HG03045 (cell line): Measurements from ENCODE around the gene PDGFA.

Source experiments
- ATAC-seq: cut with Tn5 transposase; IDR thresholded peaks from one replicate; pipeline ENCODE4 v1.9.1; 2021; ENCODE audit warnings: mild to moderate bottlenecking, moderate library complexity; ENCODE audit not compliant: unreplicated experiment

PDGFA gene

DNA sequence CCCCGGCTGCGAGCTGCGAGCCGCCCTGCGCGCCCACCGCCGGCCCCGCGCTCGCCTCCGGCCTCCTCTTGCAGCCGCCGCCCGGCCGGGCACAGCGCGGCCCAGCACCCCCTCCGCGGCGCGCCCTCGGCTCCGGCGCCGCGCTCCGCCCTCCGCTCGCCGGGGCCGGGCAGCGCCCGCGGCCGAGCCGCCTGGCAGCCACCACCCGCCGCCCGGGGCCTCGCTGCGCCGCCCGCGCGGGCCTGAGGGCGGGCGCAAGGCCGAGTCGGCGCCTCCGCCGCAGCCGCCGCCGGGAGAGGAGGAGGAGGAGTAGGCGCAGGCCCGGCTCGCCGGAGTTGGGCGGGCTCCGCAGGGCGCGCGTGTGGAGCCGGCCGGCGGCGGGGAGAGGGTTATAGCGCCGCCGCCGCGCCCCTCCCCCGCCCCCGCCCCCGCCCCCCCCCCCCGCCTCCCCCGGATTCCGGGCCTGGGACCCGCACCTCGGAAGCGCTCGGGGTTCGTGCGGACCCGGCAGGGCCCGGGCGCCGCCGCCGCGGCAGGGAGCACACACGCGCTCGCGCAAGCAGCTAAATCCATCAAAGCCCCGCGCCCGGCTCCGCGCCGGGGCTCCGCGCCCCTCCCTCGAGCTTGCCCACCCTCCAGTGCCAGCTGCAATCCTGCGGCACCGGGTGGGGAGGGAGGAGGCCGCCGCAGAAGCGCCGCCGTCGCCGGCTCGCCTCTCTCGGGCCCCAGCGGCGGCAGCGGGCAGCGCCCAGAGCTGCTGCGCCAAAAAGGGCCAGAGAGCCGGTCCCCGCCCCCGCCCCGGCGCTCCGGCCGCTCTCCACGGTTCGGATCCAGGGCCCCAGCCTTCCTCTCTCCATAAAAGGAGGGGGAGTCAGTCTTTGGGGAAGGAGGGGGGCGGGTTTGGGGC, at the start of gene PDGFA:
PDGFA (minus strand) TSS at position 363 of the 907 bp plus-strand sequence. CDS start 845 bp downstream, outside the sequence.
- no peak for ATAC-seq

DNA sequence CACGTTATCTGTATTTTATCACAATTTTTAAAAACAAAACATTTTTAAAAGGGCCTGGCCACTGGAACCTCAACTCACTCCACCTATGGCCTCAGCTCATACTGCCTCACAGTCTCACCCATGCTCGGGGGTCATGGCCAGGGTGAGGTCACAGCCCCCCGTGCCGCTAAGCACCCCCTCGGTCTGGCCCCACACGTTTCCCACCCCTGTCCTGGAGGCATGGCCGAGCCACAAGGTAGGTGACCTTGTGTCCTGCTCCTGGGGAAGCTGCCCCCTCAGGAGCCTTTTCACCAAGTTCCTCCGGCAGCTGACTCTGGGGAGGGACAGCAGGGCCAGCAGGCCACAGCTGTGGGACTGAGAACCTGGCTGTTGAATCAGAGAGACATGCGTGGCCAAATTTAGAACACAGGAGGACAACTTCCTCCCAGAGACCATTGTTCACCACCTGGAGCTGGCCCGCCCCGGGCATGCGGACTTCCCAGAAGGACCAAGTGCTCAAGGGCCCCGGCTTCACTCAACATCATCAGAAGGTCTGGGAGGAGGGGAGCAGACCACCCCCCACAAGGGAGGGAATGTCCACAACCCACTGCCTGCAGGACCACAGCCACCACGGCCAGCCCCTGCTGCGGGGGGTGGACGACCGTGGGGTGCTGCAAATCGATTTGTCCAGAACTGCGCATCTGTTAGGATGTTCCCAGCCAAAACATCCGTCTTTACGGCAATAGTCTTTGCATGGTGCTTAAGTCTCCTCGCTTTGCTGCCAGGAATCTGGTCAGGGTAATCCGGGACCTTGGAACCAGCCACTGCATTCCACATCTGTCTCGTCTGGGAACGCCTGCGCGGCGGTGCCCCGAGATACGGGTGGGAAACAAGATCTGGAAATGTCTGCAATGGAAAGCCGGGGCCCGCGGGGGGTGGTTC, 48.6 kb upstream of the PDGFA start:
- ATAC-seq, result no peak

DNA sequence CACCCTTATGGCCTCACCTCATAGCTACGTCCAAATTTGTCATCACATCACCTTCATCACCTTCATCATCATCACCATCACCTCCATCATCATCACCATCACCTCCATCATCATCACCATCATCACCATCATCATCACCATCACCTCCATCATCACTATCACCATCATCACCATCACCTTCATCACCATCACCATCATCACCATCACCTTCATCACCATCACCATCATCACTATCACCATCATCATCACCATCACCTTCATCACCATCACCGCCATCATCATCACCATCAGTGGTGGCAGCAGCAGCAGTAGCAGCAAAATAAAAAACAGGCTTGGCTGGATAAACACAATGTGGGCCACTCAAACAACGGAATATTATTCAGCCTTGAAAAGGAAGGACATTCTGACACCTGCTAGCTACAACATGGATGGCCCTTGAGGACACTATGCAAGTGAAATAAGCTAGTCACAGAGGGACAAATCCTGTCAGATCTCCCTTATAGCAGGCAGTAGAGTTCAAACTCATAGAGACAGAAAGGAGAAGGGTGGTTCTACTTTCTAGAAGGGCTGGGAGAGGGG, 47.7 kb upstream of the PDGFA start:
- ATAC-seq, result no peak

DNA sequence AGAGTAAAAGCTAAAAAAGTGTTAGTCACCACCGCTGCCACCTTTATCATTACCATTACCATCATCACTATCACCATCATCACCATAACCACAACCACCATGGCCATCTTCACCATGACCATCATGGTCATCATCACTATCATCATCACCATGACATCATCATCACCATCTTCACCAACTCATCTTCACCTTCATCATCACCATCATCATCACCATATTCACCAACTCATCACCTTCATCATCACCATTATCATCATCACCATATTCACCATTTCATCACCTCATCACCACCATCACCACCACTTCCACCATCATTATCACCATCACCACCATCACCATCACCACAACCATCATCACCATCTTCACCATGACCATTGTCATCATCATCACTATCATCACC, 46.5 kb upstream of the PDGFA start:
- ATAC-seq, result no peak

DNA sequence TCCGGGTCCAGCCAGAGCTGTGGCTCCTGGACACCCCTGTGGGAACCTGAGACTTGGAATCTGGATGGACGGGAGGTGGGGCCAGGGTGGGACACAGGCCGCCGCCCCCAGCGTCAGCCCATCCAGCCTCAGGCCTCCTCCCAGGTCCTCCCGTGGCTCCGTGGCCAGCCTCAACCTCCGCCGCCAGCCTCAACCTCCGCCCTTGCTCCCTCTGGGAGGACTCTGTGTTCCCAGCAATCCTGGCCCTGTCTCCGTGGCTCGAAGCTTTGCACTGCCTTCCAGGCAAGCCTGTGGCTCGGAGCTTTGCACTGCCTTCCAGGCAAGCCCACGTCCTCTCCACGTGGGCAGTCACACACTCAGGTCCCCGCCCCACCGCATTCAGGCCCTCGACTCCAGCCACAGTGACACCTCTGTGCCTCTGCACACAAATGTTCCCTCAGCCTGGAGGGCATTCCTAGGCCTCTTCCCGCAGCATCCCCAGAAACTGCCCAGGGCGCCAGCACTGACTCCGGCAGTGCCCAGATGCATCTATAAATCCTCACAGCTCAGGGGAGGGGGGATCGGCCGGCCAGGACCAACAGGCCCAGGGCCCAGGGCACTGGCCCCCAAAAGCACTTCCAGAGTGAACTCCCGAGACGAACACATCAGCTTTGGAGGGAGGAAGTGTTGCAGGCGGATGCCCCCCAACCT, 44.7 kb upstream of the PDGFA start:
- ATAC-seq, result no peak

DNA sequence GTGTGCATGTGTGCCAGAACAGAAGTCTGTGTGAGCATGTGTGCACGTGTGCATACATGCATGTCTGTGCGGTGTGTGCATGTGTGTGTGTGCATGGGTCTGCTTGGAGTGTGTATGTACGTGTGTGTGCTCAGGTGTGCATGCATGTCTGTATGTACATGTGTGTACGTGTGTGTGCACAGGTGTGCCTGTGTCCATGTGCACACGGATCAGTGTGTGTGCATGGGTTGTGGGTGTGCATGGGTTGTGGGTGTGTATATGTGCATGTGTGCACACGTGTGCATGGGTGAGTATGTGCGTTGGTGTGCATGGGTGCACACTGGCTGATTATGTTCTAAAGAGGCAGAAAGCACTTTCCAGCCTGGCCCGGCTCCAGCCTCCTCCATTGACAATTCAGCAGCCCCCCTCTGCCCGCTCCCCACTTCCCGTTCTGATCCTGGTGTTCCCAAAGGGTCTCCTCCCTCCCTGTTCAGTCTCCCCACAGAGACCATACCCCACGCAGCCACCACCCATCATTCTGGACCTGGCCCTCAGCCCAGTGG, 44.1 kb upstream of the PDGFA start:
- ATAC-seq, result no peak

DNA sequence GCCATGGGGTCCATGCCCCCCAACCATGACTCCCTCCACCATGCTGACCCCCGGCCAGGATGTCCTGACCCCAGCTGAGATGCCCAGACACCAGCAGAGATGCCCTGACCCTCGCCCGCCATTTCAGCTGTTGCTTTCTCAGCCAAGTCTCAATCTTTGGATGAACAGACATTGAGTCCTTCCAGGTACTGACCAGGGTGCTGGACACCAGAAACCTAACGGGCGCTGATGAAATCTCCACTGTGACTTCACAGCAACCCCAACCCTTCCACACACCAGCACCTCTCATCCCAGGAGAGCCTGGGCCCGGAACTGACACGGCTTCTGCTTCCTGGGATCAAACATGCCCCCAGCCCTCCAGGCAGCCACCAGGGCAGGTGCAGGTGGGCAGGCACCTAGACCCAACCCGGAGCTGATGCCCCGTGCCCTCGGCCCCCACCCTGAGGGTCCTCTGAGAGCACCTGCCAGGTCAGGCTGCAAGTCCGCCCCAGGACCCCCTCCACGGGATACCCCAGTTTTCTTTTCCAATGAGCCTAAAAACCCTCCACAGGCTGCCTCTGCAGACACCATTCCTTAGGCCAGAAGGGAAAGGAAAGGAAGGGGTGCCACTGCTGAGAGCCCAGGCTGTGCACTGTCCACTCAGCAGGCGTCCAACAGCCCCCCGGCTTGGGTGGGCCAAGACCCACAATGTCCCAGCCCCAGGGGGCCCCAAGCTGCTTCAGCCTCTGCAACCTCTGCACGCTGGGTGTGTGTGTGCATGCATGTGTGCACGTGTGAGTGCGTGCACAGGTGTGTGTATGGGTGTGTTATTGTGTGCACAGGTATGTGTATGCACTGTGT, 43.4 kb upstream of the PDGFA start:
- ATAC-seq, result no peak

DNA sequence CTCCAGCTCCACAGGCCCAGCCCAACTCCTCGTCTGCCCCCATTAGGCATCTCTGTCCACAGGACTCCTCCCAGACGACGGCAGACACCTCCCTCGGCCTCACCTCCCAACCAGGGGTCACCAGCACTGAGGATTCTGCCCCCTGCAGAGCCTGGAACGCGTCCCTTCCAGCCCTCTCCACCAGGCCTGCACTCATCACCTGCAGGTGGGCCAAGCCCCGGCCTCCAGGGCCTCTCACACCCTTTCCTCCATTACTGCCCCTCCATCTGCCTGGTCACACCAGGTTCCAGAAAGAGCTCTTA, 42.7 kb upstream of the PDGFA start:
- ATAC-seq, result no peak

DNA sequence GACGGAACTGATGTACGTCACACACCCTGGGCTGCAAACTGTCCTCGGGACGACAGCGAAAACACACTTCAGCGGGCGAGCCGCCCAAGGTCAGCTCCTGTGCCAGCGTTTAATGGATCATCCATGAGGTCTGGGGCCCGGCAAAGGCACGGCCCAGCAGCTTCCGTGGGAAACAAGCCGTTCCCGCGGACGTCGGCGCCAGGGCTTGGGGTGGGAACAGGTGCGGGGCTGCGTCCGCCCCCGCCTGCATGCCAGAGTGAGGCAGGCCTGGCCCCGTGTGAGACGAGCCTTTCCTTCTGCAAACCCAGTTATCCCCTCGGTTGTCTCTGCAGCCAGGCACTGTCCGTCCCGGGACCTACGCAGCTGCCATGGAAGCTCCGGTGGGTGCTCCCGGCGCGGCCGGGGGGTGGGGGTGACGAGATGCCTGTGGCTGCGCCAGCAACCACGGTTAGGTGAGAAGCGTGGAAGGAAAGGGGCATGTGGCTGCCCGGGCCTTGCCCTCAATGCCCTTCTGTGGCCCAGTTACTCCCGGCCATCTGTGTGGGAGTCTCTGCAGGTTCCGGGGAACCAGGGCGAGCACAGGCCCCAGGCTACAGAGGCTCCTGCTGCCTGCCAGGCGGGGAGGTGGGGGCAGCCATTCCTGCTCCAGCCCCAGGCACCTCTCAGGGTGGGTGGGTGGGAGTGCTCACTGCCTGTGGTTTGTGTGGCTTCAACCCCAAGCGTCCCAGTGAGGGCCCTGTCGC, 42.2 kb upstream of the PDGFA start:
- ATAC-seq, result no peak

DNA sequence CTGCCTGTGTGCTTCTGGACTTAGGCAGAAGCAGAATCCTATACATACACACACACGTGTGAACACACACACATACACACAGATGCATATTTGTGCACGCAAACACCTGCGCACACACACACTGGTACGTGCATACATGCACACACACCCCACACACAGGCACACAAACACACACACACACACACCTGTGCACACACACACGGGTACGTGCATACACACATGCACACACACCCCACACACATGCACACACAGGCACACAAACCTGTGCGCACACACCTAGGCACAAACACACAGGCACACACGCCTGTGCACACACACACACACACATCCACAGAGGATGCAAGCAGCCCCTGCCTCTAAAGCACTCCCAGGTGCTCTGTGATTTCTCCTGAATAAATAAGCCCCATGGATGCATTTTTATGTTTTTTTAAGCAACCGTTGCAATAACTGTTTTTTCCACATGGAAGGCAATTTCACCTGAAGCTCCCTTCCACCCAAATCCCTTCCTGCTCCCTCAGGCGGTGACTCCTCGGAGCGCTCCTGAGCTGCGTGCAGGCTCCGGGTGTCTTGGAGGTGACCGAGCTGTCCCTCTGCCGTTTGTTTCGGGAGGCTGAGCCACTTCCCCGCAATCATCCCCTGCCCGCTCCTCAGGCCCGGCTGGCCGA, 41.5 kb upstream of the PDGFA start:
- ATAC-seq, result no peak

DNA sequence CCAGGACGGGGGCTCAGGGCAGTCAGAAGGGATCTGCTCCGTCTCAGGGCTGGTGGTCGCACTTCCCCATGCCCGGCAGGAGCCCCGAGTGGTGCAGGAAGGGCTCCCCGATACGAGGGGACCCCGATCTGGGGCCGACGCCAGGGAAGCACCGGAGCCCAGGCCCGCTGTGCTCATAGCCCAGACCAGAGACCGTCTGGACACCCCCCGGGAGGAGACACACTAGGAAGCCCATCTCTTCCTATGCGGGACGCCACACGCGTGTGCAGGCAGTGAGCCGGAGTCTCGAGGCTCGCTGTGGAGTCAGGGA, 39.7 kb upstream of the PDGFA start:
- no peak for ATAC-seq

DNA sequence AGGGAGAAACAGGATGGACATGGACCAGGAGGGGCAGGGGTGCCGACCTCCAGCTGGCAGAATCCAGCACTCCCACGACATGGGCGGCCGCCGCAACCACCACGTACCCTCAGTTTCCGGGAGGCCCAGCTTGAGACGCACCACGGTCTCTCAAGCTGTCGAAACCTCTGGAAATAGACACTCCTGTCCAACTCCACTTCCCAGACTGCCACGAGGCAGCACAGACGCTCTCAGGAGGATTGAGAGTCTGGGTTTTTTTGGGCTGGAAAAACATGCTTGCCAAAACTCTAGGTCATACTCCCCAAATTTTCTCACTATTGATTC, 37.9 kb upstream of the PDGFA start:
- ATAC-seq, result no peak

DNA sequence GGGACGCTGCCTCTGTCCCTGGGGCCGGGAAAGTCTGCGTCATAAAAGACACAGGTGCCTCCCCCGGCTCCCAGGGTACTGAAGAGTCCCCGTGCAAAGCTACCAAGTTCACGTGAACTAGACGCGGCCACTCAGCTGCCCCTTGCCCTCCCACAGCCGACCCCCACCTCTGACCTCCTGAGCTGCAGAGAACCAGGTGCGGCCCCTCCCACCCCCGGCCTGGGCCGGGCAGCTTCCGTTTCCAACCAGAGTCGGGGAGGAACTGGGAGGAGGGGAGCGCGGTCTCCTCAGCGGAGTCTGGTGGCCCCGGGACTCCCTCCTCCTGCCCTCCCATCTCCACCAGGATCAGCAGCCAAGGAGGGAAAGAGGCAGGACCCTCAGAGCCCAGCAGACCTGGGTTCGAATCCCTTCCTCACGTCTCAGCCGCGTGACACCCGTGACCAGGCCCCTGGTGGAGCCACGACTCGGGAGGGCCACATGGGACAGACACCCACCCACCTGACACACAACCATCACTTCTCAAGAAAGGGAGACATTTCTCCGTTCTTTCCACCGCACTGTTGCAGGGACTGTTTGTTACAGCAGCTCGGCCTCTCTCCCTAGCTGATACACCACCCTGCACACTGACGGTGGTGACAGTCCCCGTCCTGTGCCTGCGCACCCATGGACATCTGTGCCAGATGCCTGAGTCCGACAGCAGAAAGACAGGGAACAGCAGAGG, 37.4 kb upstream of the PDGFA start:
- no peak for ATAC-seq

DNA sequence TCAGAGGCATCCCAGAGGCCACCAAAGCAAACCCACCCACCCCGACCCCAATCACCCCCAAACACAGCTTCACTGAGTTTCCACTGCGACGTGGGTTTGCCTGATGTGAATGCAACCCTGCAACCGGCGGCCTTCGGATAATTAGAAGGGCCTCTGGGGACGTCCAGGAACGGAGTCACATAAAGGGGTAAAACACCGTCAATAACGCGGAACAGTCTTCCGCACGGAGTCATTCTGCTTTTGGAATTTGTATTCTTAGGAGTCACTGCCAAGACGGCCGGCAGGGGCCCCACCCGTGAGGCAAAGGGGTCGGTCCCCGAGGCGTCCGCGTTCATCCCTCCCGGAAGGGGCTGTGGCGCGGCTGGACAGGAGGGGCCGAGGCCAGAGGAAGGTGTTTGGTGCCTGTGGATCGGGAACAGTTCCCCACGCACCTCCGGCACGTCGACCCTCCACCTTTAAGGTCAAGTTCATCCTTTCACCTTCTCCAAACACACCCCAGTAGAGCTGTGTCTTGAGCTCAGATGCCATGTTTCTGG, 36.7 kb upstream of the PDGFA start:
- no peak for ATAC-seq

DNA sequence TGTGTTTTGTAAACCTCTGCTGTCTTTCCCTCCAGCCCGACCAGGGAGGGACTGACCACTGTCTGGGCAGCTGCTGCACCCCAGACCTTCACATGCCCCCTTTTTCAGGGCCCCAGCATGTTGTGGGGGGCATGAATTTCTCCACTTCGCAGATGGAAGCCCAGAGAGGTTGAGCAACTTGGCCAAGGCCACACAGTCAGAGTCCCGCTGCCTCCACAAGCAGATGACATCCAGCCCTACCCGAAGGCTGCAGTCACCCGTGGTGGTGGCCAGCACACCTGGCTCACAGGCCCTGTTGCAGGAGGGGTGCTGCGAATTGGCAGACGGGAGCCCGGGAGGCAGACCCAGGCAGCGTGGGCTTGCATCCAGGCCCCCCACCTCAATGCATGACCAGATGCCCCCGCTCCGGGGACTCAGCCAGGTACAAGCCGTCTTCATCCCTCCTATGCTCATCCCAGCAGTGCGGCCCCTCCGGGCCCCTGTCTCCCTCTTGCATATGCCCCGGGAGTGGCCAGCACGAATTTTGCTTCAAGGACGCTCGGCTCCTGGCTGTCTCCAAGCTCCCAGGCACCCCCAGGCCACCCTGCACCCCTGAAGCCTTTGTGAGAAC, 36.0 kb upstream of the PDGFA start:
- no peak for ATAC-seq

DNA sequence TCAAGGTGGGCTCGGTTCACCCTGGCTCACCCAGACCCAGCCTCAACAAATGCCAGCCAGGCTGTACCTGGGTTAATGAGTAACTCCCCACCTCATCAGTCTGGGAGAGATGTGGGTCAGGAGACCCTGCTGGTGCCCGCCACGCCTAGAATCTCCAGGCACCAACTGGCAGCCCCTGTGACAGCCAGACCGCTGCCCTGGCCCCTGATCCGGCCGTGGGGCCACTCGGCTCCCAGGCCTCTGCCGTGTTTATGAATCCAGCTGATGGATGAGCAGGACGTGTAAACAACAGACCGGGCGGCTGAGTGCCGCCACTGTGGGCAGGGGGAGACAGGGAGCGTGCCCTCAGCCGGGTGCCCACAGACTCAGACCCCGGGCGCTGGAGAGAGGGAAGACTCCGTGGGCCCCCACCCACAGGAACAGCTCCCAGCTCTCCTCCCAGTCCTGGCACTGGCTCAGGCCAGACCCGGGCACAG, 34.0 kb upstream of the PDGFA start:
- ATAC-seq, result no peak

DNA sequence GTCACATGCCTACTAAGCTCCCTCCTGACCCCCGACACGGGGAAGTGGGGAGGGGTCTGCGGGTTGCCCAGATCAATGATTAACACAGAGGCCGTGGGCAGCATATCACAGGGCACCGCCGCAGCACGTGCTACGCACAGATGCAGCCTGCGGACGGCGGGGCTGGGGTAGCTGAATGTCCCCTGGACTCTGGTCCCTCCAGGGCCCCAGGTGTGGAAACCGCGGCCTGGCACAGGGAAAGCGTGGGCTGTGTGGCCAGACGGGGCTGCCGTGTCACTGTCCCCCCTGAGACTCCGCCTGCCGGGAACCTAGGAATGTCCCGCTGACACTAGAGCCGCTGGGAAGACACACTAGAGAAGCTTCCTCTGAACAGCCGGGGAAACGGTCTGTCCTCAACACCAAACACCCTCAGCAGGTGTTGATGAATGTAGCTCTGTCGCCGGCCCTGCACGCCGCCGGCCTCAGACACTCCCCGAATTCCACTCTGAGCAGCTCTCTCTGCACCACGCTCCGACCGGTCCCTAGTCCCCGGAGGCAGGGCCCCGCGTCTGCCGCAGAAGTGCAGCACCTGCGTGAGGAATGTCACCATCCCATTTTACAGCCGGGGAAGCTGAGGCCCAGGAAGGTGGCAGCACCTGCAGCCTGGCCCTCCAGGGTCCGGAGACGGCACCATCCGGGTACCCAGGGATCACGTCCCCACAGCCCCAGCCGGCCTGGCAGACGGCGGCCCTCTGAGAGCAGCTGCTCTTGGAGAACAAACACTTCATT, 33.4 kb upstream of the PDGFA start:
- ATAC-seq, result no peak
